Stimulated activated memory B cell treated with anti-CD40 and anti-IgM and Interleukin-4, amounts not matched to agents 10 μg/mL and 1 μg/mL and 100 μg/mL, for 72 hours (primary cell): ENCODE results near the gene NBEAL2.
A peak's percentile ranks its signal among the peaks of the same experiment; 100 is the strongest.

Experiments
- ATAC-seq: fragments of 150-1000 bp; cut with Tn5 transposase; 2 replicates; pipeline ENCODE4 v1.10.0; 2021
- H3K27ac Mint-ChIP-seq: one replicate; pipeline ENCODE4 v1.8.0; 2022; ENCODE audit warnings: mild to moderate bottlenecking, mixed read lengths
- H3K27me3 Mint-ChIP-seq: one replicate; pipeline ENCODE4 v1.8.0; 2022; ENCODE audit warnings: mixed read lengths
- H3K36me3 Mint-ChIP-seq: one replicate; pipeline ENCODE4 v1.8.0; 2022; ENCODE audit warnings: mixed read lengths
- H3K4me1 Mint-ChIP-seq: one replicate; pipeline ENCODE4 v1.8.0; 2022; ENCODE audit warnings: mixed read lengths
- H3K4me3 Mint-ChIP-seq: one replicate; pipeline ENCODE4 v1.8.0; 2022; ENCODE audit warnings: mild to moderate bottlenecking, moderate library complexity, mixed read lengths
- H3K9me3 Mint-ChIP-seq: one replicate; pipeline ENCODE4 v1.8.0; 2022; ENCODE audit warnings: mixed read lengths

The NBEAL2 gene

DNA sequence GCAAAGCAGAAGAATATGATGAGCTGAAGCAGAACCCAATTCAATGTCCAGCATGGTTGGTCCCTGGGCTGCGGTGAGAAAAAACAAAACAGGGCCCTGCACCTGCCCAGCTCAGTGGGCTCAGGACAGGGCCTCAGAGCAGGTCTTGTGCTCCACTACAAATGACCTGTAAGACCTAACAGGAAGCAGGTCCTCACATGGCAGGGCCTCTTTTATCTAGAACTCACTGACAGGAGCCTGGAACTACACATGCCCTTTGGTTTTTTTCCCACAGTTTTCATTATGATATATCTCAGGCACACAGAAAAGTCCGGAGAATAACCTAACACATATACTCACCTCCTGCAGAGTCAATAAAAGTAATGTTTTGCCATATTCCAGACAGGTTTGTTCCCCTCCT is 41.3 kb upstream of the NBEAL2 start:
- Mint-ChIP-seq H3K4me3 (no peak overlapping the region), H3K27me3 (no peaks in the 10 kb centered on the region), H3K36me3 (peaks cover 59% of the 10 kb centered on the region), H3K9me3 (no peaks in the 10 kb centered on the region), H3K4me1 (peaks cover 87% of the 10 kb centered on the region), H3K27ac (peak overlapping the region; percentile 86)
- no peak for ATAC-seq

DNA sequence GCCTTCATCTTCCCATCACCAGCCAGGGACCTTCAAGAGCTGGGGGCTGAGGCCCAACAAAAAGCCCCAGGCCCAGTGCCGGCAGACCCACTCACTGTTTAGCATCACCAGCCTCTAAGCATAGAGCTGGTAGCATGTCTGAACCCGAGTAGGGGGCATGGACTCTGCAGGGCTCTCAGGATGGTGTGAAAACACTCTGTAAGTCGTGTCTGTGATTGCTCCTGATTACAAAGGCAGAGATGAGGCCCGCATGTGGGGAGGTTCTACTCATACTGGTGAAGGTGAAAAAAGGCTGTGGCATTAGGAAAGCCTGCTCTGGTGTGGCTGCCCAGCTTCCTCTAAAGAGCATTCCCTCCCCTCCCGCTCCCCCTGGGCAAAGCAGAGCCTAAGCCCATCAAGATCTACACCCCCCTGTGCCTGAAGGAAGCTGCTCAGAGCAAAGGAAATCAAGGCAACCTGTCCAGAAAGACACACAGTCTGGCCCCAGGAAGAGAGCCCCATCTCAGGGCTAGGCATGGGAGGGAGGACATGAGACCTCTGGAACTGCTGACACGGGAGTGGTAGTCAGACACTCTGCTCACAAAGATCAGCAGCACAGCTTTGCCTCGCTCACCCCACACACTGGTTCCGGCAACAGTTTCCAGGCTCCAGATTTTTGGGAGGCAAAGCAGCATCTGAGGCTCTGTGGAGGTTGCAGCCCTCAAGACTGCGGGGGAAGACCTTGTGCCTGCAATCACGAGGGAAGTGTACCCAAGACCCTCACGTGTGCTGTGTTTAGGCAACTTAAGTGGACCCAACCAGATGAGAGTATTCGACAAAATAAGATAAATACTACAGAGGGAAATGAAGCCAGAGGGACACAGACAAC is 39.7 kb upstream of the NBEAL2 start:
- H3K36me3 Mint-ChIP-seq = peaks cover 66% of the 10 kb centered on the region
- no peaks in the 10 kb centered on the region for H3K27me3 Mint-ChIP-seq
- H3K27ac Mint-ChIP-seq = peak overlapping the region; percentile 86
- no peak overlapping the region for H3K4me3 Mint-ChIP-seq
- no peak for ATAC-seq
- H3K4me1 Mint-ChIP-seq = peaks cover 88% of the 10 kb centered on the region
- H3K9me3 Mint-ChIP-seq = no peaks in the 10 kb centered on the region

DNA sequence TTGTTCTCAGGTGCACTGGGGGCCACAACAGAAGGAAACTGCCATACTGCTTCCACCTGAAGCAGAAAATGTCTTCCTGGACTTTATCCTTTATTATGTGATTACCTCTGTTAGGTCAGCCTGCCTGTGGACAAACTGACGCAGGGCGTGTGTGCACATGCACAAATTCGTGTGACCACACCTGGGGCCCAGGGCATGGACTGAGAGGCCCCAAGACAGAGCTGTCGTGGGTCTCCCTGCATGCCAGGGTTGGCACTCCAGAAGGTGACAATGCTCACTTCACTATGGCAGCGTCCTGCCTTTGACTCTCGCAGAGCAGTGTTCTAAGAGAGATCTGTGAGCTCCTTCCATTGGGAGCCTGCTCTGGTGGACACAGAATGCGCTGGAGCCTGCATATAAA is 37.4 kb upstream of the NBEAL2 start:
- Mint-ChIP-seq H3K9me3 (no peaks in the 10 kb centered on the region), H3K27ac (peak overlapping the region; percentile 86), H3K4me3 (no peak overlapping the region), H3K27me3 (no peaks in the 10 kb centered on the region), H3K4me1 (peaks cover 90% of the 10 kb centered on the region), H3K36me3 (peaks cover 67% of the 10 kb centered on the region)
- no peak for ATAC-seq

DNA sequence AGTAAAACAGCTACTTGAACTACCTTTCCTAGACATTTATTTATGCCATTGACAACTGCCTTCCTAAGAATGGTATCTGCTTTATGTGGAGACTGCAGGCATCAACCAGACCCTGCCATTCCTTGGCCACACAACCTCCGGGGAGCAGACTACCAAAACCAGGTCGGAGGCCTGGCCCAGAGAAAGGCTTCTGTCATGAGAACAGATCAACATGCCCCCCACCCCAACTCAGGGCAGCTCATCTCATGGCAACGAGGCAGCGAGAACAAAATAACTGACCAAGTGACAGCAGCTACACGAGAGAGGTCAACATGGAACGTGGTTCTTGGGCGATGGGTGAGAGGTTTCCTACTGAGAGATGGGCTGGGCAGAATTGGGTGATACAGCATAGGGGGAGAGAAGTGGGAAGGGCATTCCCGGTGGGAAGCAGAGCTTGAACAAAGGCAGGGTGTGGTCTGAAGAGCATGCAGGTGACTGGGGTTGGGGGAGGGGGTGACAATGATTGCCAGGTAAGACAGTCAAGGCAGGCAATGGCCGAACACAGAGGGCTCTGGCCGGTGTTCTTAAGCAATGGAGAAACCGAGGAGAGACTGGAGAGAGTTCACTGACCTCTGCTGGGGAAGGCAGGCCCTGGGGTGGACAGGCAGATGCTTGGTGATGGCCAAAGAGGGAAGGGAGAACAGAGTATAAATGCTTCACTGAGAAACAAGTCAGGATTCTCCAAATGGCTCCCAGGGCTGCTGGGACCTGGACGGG is 36.8 kb upstream of the NBEAL2 start:
- Mint-ChIP-seq H3K27ac (peak overlapping the region; percentile 86), H3K9me3 (no peaks in the 10 kb centered on the region), H3K27me3 (no peaks in the 10 kb centered on the region), H3K4me1 (peaks cover 92% of the 10 kb centered on the region), H3K4me3 (no peak overlapping the region), H3K36me3 (peaks cover 70% of the 10 kb centered on the region)
- ATAC-seq = no peak

DNA sequence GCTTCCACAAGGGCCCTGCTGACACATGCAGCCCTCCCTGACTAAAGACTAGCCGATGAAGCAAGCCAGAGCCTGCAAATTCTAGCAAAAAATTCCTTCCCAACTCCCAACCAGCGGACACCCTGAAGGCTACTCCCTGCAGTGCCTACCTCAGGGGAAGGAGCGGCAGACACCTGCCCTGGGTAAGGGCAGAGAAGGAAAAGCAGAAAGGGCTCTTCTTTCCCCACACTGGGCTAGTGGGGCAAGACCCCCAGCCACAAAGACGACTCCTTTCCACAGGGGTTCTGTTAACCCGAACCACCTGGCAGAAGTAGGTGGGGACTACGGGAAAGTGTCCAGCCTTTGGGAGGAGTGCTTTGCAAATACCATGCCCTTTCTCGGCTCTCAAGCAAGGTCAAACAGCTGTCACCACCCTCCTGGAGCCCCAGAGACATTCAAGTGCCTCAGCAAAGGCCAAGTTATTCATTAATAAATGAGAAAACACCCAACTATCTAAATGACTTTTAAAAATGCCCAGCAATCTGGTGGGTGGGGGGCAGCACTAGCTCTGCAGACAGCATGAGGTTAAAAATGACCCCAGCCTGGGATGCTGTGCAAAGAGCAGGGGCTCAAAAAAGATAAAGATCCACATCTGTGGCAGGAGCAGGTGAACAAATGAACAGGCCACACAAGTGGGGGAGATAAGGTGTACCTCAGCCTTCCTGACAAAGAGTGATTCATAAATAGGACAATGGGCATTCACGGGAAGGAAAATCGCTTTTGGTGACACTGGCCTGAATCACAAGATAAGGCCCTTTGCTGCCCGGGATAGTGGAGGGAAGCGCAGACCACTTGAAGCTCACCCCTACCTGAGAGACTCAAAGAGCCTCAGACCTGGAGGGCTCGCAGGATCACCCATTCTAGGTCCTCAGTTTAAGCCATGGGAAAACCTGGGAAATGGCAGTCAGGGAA is 36.0 kb upstream of the NBEAL2 start:
- Mint-ChIP-seq H3K4me1 (peaks cover 93% of the 10 kb centered on the region), H3K4me3 (peak overlapping the region; percentile 15), H3K9me3 (no peaks in the 10 kb centered on the region), H3K27ac (peak overlapping the region; percentile 86), H3K36me3 (peaks cover 72% of the 10 kb centered on the region), H3K27me3 (no peaks in the 10 kb centered on the region)
- peak; percentile 60 for ATAC-seq

DNA sequence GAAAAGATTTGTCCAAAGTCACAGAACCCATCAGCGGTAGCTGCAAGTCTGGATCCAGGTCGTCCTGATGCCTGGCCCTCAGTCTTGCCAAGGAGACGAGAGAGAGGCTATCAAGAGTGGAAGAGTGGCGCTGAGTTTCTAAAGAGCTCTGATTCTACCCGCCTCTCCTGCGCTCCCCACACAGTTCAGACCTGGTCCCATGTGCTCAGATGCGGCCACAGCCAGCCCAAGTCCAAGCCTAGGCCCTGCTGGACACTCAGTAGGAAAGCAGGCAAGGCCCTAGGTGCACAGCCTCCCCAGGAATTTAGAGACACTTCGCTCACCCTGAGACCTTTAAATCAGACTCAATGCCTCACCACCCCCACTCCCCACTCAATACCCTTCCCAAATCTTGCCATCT is 35.3 kb upstream of the NBEAL2 start:
- no peaks in the 10 kb centered on the region for H3K9me3 Mint-ChIP-seq
- no peak for ATAC-seq
- no peak overlapping the region for H3K4me3 Mint-ChIP-seq
- H3K27me3 Mint-ChIP-seq = no peaks in the 10 kb centered on the region
- peaks cover 93% of the 10 kb centered on the region for H3K4me1 Mint-ChIP-seq
- peak overlapping the region; percentile 86 for H3K27ac Mint-ChIP-seq
- peaks cover 66% of the 10 kb centered on the region for H3K36me3 Mint-ChIP-seq

DNA sequence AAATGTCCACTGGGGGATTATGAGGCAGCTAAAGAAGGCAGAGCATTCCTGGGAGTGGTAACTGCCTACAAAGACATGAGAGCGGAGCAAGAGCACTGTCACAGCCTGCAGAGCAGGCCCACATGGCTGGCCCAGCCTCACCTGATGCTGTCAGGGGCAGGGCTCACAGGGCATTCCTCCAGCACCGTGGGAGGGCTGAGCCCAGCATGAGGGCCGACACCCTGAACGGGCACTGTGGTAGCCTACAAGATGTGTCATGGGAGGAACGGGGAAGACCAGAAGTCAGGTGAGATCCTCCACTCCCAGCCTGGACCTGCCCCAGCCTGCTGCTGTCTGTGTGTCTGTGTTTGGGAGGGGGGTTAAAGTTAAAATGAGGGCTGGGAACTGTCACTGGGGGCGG is 33.0 kb upstream of the NBEAL2 start:
- Mint-ChIP-seq H3K27ac (peak overlapping the region; percentile 86), H3K9me3 (no peaks in the 10 kb centered on the region), H3K27me3 (no peaks in the 10 kb centered on the region), H3K36me3 (peaks cover 57% of the 10 kb centered on the region), H3K4me1 (peaks cover 97% of the 10 kb centered on the region), H3K4me3 (no peak overlapping the region)
- ATAC-seq = no peak

DNA sequence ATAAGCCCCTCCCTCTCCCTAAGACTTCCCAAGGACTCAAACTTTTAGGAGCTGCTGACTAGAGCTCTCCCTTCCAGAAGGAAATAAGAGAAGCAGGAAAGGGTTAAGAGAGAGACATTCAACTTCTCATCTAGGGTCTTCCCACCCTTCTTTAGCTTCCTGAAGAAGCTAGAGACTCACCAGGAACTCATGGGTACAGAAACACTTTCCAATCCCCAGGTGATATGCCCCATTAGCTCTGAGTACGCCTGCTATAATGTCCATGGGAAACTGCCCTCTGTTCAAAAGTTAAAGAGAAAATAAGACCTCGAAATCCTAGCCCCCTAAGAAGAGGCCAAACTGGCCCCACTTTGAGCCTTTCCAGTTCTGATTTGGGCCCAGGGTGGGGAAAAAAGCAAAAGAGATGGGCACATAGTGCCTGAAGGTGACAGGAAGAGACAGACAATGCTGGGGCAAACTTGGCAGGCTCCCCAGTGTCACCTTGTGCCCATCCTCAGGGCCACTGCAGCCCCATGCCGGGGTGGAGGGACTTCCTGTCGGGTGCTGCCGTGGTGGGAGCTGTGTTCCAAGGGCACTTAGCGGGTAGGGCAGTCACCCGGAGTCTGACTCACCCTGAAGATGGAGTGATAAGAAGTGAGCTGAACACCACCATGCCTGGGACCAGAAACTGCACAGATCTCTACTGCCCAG is 32.5 kb upstream of the NBEAL2 start:
- no peak for ATAC-seq

DNA sequence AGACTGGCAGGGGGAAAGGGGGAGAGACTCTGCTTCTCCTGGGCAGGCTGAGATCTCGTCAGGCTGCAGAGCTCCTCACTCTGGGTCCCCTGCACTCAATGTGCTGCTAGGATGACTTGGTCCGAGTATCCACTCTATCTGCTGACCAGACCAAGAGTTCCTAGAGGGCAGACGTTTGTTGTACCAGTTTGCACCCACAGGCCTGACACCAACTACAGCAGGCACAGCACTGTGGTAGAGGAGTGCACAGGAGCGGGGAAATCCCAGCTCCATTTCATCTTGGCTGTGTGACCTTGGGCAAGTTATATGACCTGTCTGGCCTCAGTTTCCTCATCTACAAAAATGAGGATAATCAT is 31.9 kb upstream of the NBEAL2 start:
- Mint-ChIP-seq H3K4me3 (peak overlapping the region; percentile 46), H3K9me3 (no peaks in the 10 kb centered on the region), H3K27me3 (no peaks in the 10 kb centered on the region), H3K4me1 (peaks cover 97% of the 10 kb centered on the region), H3K27ac (peak overlapping the region; percentile 86), H3K36me3 (peaks cover 51% of the 10 kb centered on the region)
- no peak for ATAC-seq

More for the DNA sequence above, 32.5 kb upstream of the NBEAL2 start:
- Mint-ChIP-seq H3K27ac (peak overlapping the region; percentile 86), H3K27me3 (no peaks in the 10 kb centered on the region), H3K4me3 (peak overlapping the region; percentile 16), H3K9me3 (no peaks in the 10 kb centered on the region), H3K4me1 (peaks cover 97% of the 10 kb centered on the region), H3K36me3 (peaks cover 56% of the 10 kb centered on the region)

DNA sequence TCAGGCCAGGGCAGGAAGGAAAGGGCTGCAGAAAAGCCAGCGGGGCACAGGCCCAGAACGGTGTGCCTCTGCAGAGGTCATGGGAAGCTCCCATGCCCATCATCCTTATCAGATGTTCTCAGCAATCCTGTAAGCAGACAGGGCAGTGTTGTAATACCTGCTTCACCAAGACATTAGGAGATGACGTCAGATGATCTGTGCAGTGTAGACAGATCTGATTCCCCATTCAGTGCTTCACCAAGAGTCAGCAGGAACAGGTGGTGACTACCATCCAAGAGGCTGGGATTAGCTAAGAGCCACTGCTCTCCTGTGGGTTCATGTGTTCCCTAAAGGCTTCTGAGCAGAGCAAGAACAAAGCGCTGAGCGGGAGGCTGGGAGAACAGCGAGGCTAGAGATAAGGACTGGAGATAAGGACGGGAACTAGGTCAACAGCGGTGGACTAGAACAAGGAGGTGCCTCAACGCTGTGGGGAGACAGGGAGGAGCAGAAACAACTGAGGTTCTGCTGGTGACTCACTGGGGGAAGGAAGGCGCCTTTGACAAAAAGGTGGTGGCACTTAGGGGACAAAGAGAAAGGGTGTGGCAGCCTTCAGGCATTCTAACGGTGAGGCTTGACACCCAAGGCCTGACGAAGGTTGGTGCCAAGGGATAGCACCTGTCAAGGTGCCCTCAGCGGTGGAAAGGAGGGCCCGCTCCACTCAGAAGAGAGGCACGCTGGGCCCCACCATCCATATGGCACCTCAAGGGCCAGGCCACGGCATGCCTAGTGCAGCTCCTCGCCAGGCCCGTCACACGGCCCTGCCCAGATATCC is 31.3 kb upstream of the NBEAL2 start:
- no peaks in the 10 kb centered on the region for H3K9me3 Mint-ChIP-seq
- peak overlapping the region; percentile 86 for H3K27ac Mint-ChIP-seq
- no peaks in the 10 kb centered on the region for H3K27me3 Mint-ChIP-seq
- peaks cover 97% of the 10 kb centered on the region for H3K4me1 Mint-ChIP-seq
- ATAC-seq = no peak
- peaks cover 47% of the 10 kb centered on the region for H3K36me3 Mint-ChIP-seq
- peak overlapping the region; percentile 51 for H3K4me3 Mint-ChIP-seq

DNA sequence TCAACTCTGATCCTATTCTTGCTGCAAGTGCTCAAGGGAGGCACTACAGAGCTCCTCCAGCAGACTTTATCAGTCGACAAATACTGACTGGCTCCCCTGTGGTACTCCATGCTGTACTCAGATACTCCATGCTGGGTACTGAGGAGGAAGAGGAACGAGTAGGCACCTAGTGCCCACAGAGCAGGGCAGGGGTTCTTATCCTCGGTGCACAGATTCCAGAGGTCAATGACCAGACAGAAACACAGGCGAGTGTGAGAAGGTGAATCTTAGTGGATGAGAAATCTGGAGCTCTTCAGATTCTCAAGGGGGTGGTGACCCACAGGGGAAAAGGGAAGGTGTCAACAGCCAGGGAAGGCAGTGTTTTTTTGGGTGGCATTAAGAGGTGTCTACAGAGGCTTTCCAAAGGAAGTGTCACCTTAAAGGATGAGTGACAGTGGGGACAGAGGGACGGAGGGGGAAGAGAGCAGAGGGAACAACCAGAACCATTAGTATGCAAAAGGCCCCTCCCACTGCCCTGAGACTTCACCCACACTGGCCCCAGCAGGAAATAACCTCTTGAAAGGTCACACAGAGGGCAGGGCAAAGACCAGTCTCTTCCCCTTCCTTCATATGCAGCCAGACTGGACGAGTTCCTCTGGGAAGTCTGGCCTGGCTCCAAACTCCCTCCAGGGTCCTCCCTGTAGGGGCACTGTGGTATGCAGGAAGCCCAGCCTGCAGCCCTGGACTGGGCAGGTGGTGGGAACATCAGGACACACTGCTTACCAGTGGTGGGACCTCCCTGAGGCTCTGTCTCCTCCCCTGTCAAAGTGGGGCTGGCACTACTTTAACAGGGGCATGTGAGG is 30.4 kb upstream of the NBEAL2 start:
- Mint-ChIP-seq H3K4me3 (peak overlapping the region; percentile 51), H3K4me1 (peaks cover 97% of the 10 kb centered on the region), H3K9me3 (no peaks in the 10 kb centered on the region), H3K27me3 (no peaks in the 10 kb centered on the region), H3K36me3 (peaks cover 47% of the 10 kb centered on the region), H3K27ac (peak overlapping the region; percentile 86)
- ATAC-seq = peak; percentile 61

DNA sequence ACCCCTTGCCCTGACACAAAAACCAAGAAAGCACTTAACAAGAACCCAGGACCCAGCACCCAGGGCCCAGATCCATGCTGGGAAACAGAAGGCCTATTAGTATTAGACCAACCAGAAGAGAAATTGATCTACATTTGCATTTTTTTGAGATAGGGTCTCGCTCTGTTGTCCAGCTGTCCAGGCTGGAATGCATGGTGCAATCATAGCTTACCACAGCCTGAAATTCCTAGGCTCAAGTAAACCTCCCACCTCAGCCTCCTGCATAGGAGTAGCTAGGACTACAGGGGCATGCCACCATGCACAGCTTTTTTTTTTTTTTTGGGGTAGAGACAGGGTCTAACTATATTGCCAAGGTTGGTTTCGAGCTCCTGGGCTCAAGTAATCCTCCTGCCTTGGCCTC is 29.3 kb upstream of the NBEAL2 start:
- no peak for ATAC-seq
- Mint-ChIP-seq H3K36me3 (peaks cover 39% of the 10 kb centered on the region), H3K4me3 (no peak overlapping the region), H3K27me3 (no peaks in the 10 kb centered on the region), H3K4me1 (peaks cover 97% of the 10 kb centered on the region), H3K9me3 (no peaks in the 10 kb centered on the region), H3K27ac (peak overlapping the region; percentile 86)

DNA sequence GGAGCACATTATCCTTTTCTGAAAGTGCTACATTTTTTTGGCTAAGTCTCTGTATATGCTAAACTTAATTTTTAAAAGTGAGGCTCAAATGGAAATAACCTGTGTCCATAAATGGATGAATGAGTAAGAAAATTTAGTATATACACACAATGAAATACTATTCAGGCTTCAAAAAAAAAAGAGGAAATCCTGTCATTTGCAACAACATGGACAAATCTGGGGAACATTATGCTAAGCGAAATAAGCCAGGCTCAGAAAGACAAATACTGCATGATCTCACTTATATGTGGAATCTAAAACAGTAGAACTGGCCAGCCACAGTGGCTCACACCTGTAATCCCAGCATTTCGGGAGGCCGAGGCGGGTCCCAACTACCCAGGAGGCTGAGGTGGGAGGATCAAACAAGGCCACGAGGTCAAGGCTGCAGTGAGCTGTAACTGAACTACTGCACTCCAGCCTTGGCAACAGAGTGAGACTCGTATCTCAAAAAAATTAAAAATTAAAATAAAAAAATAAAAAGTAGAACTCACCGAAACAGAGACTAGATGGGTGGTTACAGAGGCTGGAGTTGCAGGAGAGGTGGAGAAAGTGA is 28.7 kb upstream of the NBEAL2 start:
- no peaks in the 10 kb centered on the region for H3K27me3 Mint-ChIP-seq
- peaks cover 33% of the 10 kb centered on the region for H3K36me3 Mint-ChIP-seq
- ATAC-seq = no peak
- H3K4me3 Mint-ChIP-seq = no peak overlapping the region
- H3K4me1 Mint-ChIP-seq = peaks cover 97% of the 10 kb centered on the region
- H3K27ac Mint-ChIP-seq = no peak overlapping the region
- H3K9me3 Mint-ChIP-seq = no peaks in the 10 kb centered on the region
